Smooth muscle cell (in vitro differentiated cells): ENCODE results near the gene SLC25A25. TPM values are rescaled to one million over a fixed set of nuclear protein-coding genes. Genes with fewer than 3 reads are reported as not detected.

ENCODE experiments used
- DNase-seq: peaks from one replicate; lab custom pipeline; 2025; ENCODE audit not compliant: unreplicated experiment; lab: John Stamatoyannopoulos, UW
- H2AFZ ChIP-seq: fragments of 200-600 bp; sonication (generic); 2 replicates; pipeline ENCODE4 v1.6.0; 2016; ENCODE audit warnings: antibody characterized with exemption, low read depth, mild to moderate bottlenecking
- H3F3A ChIP-seq: fragments of 200-600 bp; sonication (generic); 2 replicates; pipeline ENCODE4 v1.6.0; 2017; ENCODE audit warnings: antibody characterized with exemption, low read depth
- H3K27ac ChIP-seq: fragments of 200-600 bp; sonication (generic); 2 replicates; pipeline ENCODE4 v1.5.1; 2016; ENCODE audit warnings: low read depth, mild to moderate bottlenecking
- H3K27me3 ChIP-seq: fragments of 200-600 bp; sonication (generic); 2 replicates; pipeline ENCODE4 v1.6.1; 2016; ENCODE audit warnings: low read depth, mild to moderate bottlenecking
- H3K36me3 ChIP-seq: fragments of 200-600 bp; sonication (generic); 2 replicates; pipeline ENCODE4 v1.5.1; 2016; ENCODE audit warnings: low read depth
- H3K4me1 ChIP-seq: fragments of 200-600 bp; sonication (generic); 2 replicates; pipeline ENCODE4 v1.5.1; 2016; ENCODE audit warnings: low read depth
- H3K4me2 ChIP-seq: fragments of 200-600 bp; sonication (generic); 2 replicates; pipeline ENCODE4 v1.6.0; 2016; ENCODE audit warnings: mild to moderate bottlenecking
- H3K4me3 ChIP-seq: fragments of 200-600 bp; sonication (generic); 2 replicates; pipeline ENCODE4 v1.5.1; 2016; ENCODE audit warnings: mild to moderate bottlenecking
- H3K79me2 ChIP-seq: fragments of 200-600 bp; sonication (generic); 2 replicates; pipeline ENCODE4 v1.6.0; 2016; ENCODE audit warnings: low read depth, mild to moderate bottlenecking
- H3K9ac ChIP-seq: fragments of 200-600 bp; sonication (generic); 2 replicates; pipeline ENCODE4 v1.6.0; 2016; ENCODE audit warnings: low read depth
- H3K9me3 ChIP-seq: fragments of 200-600 bp; sonication (generic); replicated peaks from 2 replicates; pipeline ENCODE4 v1.5.1; 2016; ENCODE audit warnings: low read depth
- H4K20me1 ChIP-seq: fragments of 200-600 bp; sonication (generic); 2 replicates; pipeline ENCODE4 v1.6.0; 2016; ENCODE audit warnings: low read depth
- WGBS: methylation state at CpG from one replicate; pipeline ENCODE4 v1.1.7; 2016; ENCODE audit warnings: low lambda C conversion rate; 5-methylcytosine and 5-hydroxymethylcytosine counted together
- polyA plus RNA-seq: library from polyadenylated mRNA; unstranded; fragments of >200 nt; fragmentation: Nextera tagmentation; extraction: Ambion mirVana; gene quantifications from 2 replicates; pipeline ENCODE4 v1.2.1, GENCODE V29; 2016
- total RNA-seq: library from RNA; depleted of rRNA; stranded (reverse); fragments of >200 nt; gene quantifications from 2 replicates; pipeline ENCODE4 v1.2.3, GENCODE V29; 2014
- TF ChIP-seq, protein P1 (sequence below): fragments of 200-600 bp; sonication (generic); IDR thresholded peaks from 2 replicates; pipeline ENCODE4 v1.5.1; 2017; ENCODE audit warnings: borderline replicate concordance, mild to moderate bottlenecking, antibody characterized with exemption; ENCODE audit not compliant: insufficient read depth, poor library complexity, severe bottlenecking

Gene SLC25A25
- total and polyA plus RNA-seq, 2 experiments from 2014 or later, result 15.7 to 20.5 TPM

DNA sequence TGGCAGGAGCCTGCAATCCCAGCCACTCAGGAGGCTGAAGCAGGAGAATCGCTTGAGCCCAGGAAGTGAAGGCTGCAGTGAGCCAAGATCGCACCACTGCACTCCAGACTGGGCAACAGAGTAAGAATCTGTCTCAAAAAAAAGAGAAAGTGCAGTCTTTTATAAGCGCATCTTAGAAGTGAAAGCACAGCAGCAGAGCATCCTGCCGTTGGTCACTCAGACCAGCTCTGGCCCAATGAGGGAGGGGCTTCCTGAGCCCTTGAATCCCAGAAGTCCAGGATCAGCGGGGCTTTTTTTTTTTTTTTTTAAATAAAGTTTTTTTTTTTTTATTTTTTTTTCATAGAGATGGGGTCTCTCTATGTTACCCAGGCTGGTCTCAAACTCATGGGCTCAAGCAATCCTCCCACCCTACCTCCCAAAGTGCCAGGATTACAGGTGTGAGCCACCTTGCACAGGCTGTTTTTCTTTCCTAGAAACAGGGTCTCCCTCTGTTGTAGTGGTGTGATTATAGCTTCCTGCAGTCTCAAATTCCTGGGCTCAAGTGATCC, 43.2 kb upstream of the SLC25A25 start:
- 91% methylated on average over 5 of the region's 5 CpGs for WGBS

GRCh38 chr9:128025736-128026135, 42.3 kb upstream of the SLC25A25 start:
- Histone ChIP-seq H3K9ac (no peak overlapping the region), H3K4me2 (no peak overlapping the region), H3K79me2 (no peaks in the 10 kb centered on the region), H3K36me3 (no peaks in the 10 kb centered on the region), H3K9me3 (no peaks in the 10 kb centered on the region), H3F3A (no peaks in the 10 kb centered on the region), H2AFZ (no peak overlapping the region), H3K4me3 (no peak overlapping the region), H4K20me1 (no peaks in the 10 kb centered on the region), H3K27ac (no peak overlapping the region), H3K27me3 (no peaks in the 10 kb centered on the region), H3K4me1 (no peaks in the 10 kb centered on the region)
- WGBS, result 86% methylated on average over 4 of the region's 4 CpGs
- DNase-seq, result no peak
- TF ChIP-seq, protein P1, sequence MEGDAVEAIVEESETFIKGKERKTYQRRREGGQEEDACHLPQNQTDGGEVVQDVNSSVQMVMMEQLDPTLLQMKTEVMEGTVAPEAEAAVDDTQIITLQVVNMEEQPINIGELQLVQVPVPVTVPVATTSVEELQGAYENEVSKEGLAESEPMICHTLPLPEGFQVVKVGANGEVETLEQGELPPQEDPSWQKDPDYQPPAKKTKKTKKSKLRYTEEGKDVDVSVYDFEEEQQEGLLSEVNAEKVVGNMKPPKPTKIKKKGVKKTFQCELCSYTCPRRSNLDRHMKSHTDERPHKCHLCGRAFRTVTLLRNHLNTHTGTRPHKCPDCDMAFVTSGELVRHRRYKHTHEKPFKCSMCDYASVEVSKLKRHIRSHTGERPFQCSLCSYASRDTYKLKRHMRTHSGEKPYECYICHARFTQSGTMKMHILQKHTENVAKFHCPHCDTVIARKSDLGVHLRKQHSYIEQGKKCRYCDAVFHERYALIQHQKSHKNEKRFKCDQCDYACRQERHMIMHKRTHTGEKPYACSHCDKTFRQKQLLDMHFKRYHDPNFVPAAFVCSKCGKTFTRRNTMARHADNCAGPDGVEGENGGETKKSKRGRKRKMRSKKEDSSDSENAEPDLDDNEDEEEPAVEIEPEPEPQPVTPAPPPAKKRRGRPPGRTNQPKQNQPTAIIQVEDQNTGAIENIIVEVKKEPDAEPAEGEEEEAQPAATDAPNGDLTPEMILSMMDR, result no peak

More for the DNA sequence above, 43.2 kb upstream of the SLC25A25 start:
- no peak overlapping the region for H2AFZ ChIP-seq
- H3K4me2 ChIP-seq, result no peak overlapping the region
- no peaks in the 10 kb centered on the region for H3K36me3 ChIP-seq
- no peak overlapping the region for H3K4me3 ChIP-seq
- no peak overlapping the region for H3K9ac ChIP-seq
- H3F3A ChIP-seq, result no peaks in the 10 kb centered on the region
- no peaks in the 10 kb centered on the region for H3K4me1 ChIP-seq
- no peaks in the 10 kb centered on the region for H4K20me1 ChIP-seq
- H3K79me2 ChIP-seq, result no peaks in the 10 kb centered on the region
- no peak for DNase-seq
- no peak overlapping the region for H3K27ac ChIP-seq
- no peaks in the 10 kb centered on the region for H3K9me3 ChIP-seq
- H3K27me3 ChIP-seq, result no peaks in the 10 kb centered on the region
- TF ChIP-seq, protein P1, result no peak

DNA sequence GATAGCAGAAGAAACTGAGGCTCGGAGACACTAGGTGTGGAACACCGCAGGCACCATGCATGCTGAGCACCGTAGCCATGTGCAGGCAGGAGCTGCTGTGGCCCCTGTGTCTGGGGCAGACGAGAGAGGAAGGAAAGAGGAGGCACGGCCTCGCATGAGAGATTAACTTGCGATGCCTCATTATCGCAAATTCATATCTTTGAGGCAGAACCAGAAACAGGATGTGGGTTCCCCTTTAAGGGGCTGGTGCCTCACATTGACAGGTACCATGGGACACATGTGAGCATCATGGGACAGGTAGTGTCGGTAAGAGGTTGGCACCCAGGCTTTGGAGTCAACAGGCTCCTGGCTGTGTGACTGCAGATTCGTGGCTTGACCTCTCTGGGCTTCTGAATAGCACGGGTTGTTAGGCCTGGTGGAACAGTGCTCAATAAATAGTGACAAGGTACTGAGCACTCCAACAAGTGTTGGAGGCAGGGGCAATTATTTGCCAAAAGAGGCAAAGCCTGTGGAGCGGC, 41.7 kb upstream of the SLC25A25 start:
- no peaks in the 10 kb centered on the region for H4K20me1 ChIP-seq
- H3K27me3 ChIP-seq, result no peaks in the 10 kb centered on the region
- TF ChIP-seq, protein P1, result no peak
- H3K27ac ChIP-seq, result no peak overlapping the region
- H3K4me2 ChIP-seq, result no peak overlapping the region
- H3K4me1 ChIP-seq, result no peaks in the 10 kb centered on the region
- H3K9me3 ChIP-seq, result no peaks in the 10 kb centered on the region
- 95% methylated on average over 12 of the region's 12 CpGs for WGBS
- no peaks in the 10 kb centered on the region for H3F3A ChIP-seq
- H2AFZ ChIP-seq, result no peak overlapping the region
- no peak overlapping the region for H3K4me3 ChIP-seq
- no peaks in the 10 kb centered on the region for H3K79me2 ChIP-seq
- no peak for DNase-seq
- H3K9ac ChIP-seq, result no peak overlapping the region
- no peaks in the 10 kb centered on the region for H3K36me3 ChIP-seq
